Activated CD8-positive, alpha-beta memory T cell treated with anti-CD3 and anti-CD28 coated beads, Interleukin-2, amount 50 U/mL, for 1 hour (primary cell): ENCODE results near the gene PDE12.

Experiments used
- DNase-seq: peaks from one replicate; pipeline ENCODE4 v3.0.0-alpha.2; 2020; ENCODE audit errors: extremely low read depth

PDE12 gene

GRCh38 chr3:57555738-57556458, at the start of gene PDE12:
Gene PDE12 (plus strand): TSS chr3:57556274. CDS start chr3:57556380, 106 bp downstream.
- DNase-seq: peak; percentile 67

DNA sequence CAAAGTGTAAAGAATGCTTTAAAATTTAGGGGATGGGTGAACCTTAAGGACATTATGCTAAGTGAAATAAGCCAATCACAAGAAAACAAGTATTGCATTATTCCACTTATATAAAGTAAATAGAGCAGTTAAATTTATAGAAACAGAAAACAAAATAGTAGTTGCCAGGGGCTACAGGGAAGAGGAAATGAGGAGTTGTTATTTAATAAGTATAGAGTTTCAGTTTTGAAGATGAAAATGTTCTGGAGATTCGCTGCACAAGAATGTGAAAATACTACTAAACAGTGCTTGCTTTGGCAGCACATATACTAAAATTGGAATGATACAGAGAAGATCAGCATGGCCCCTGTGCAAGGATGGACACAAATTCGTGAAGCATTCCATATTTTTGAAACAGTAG, 43.9 kb upstream of the PDE12 start:
- DNase-seq: no peak

- DNase-seq: no peak
Observed at GRCh38 chr3:57518276-57518915, 37.7 kb upstream of the PDE12 start.

DNA sequence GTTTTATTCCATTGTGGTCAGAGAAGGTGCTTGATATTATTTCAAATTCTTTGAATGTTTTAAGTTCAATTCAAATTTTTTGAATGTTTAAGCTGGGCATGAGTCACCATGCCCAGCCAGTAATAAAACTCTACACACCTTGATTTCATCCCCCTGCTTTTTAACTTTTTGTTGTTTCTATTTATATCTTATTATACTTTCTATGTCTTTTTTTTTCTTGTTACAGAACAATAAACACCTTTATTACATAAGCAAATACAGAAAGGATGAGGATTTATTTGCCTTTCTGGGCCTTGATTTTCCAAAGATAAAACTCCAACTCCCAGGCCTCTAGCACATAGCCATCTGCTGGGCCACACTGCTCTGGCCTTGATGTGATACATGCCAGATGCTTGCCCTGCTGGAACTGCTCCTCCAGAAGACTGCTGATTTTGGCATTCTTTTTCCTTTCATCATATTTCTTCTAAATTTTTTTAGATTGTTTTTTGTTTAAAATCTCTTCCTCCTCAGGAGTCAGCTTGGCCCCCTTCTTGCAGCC, 25.9 kb upstream of the PDE12 start:
- DNase-seq: no peak

DNA sequence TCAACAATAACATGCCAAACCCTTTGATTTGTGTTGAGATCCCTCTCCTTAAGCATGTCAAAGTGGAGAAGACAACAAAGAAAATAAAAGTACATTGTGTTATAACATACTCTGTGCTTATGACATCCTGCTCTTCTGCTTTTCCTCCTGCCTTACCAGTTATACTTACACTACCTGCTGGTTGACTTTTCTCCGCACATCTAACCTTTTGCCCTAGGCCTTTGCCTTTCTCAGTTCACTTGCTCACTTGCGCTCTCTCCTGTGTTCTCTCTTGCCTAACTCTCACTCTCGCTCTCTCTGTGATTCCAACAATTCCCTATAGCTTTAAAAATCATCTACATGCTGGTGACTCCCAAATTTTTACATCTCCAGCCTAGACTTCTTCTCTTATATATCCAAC, 17.6 kb upstream of the PDE12 start:
- DNase-seq: no peak

DNA sequence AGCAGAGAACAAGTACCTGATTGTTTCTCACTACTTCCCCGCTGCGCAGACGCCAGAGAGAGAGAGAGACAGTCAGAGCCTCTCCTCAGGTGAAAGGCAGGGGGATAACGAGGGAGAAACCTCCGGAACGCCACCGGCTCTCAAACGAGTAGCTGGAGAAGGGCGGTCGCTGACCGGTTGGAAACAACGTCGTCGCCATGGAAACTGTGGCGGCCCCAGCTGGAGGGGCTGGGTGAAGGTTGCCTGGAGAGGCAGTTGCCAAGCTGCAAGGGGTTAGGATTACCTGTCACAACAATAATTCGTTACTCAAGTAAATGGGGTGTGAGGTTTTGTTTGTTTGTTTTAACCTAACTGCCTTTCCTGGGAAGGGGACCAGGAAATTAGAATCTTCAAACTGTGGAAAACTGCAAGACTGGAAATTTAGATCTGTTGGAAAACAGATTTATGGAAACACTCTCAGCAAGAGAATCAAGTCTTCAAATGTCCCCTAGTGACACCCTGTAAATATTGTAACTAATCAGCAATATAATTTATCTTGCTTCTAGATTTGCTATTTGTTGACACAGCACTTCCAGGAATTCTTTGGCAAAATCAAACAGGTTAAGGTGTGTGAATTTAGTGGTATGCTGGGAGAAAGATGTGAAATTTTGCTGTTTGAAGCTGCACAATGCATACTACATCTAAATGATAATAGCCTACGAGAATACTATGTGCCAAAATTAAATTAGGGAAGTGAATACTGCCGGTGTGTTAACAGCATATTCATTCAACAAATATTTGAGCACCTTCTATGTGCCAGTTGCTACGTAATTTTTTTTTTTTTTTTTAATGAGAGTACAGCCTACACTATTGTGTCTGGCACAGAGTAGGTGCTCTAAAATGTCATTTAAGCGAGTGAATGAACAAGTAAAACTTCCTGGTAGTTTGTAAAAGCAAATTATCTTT, 11.6 kb upstream of the PDE12 start, which contains the start of gene DNAH12:
TSS of gene DNAH12 (minus strand) at position 164 of the 945 bp plus-strand sequence. CDS start 1,474 bp downstream, outside the sequence.
- DNase-seq: no peak

DNA sequence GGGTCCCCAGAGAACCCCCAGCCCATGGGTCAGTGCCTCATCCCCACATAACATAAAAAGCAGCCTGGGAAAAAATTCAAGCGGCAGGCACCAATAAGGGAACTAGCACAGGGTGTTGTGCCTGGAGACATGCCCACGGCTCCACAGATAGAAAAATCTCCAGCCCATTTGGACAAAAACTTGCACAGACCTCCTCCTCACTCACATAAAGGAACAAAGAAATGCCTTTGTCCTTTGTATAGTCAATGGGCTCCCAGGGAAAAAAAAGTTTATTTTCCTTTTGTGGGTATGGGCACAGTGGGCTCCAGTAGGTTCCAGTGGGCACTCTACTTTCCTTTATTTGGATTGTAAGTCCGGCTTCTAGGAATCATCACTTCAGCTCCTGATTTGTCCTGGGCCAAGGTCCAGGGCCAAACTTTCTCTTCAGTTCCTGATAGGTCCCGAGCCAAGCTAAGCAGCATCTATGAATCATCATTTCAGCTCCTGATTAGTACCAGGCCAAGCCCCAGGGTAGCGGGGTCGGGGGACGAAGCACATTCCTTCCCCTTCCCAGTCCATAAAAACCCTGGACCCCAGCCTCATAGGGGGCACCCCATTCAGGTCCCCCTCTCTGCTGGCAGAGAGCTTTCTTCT, 10.3 kb upstream of the PDE12 start:
- no peak for DNase-seq

- no peak for DNase-seq
Observed at GRCh38 chr3:57546616-57547015, 9.5 kb upstream of the PDE12 start.

GRCh38 chr3:57555306-57555705, 768 bp upstream of the PDE12 start:
- no peak for DNase-seq

DNA sequence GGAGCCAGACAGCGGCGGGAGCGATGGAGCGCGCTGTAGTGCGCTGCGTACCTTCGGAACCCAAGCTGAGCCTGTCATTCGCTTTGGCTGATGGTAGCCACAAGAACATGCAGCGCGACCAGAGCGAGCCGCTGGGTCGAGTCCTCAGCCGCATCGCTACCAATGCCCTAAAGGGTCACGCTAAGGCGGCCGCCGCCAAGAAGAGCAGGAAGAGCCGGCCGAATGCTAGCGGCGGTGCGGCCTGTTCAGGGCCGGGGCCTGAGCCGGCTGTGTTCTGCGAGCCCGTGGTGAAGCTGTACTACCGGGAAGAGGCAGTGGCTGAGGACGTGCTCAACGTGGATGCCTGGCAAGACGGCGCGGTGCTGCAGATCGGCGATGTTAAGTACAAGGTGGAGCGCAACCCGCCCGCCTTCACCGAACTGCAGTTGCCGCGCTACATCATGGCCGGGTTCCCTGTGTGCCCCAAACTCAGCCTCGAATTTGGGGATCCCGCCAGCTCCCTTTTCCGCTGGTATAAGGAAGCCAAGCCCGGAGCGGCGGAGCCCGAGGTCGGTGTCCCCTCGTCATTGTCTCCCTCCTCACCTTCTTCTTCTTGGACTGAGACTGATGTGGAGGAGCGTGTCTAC, 498 bp downstream of the PDE12 start:
- no peak for DNase-seq

GRCh38 chr3:57557085-57557537, 1.0 kb downstream of the PDE12 start:
- DNase-seq: no peak

DNA sequence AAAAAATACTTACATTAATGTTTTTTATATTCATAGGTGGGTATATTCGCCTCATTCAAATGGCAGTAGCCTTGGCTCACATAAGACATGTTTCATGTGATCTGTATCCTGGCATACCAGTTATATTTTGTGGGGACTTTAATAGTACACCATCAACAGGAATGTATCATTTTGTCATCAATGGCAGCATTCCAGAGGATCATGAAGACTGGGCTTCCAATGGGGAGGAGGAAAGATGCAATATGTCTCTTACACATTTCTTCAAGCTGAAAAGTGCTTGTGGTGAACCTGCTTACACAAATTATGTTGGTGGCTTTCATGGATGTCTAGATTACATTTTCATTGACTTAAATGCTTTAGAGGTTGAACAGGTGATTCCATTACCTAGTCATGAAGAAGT, 3.5 kb downstream of the PDE12 start:
- DNase-seq: no peak

DNA sequence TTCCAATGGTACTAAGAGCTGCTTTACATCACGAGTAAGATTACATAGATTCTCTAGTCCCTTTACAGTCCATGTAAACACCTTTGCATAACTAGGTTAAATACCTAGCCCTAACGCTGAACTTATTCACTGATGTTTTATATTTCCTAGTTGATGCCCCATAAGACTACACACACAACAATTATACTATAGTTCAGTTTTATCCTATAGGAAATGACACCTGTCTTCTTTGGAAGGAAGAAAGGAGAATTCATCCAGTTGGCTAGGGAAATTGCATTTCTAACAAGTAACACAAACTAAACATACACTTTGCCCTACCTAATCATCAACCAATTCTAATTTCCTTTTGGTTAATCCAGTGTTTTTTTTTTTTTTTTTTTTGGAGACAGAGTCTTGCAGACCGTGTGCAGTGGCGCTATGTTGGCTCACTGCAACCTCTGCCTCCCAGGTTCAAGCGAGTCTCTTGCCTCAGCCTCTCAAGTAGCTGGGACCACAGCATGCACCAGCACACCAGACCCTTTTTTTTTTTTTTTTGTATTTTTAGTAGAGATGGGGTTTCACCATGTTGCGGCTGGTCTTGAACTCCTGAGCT, 13.9 kb downstream of the PDE12 start:
- no peak for DNase-seq

- no peak for DNase-seq
Observed at GRCh38 chr3:57570878-57571277, 14.8 kb downstream of the PDE12 start.

- DNase-seq: no peak
Observed at GRCh38 chr3:57572096-57572495, 16.0 kb downstream of the PDE12 start.

DNA sequence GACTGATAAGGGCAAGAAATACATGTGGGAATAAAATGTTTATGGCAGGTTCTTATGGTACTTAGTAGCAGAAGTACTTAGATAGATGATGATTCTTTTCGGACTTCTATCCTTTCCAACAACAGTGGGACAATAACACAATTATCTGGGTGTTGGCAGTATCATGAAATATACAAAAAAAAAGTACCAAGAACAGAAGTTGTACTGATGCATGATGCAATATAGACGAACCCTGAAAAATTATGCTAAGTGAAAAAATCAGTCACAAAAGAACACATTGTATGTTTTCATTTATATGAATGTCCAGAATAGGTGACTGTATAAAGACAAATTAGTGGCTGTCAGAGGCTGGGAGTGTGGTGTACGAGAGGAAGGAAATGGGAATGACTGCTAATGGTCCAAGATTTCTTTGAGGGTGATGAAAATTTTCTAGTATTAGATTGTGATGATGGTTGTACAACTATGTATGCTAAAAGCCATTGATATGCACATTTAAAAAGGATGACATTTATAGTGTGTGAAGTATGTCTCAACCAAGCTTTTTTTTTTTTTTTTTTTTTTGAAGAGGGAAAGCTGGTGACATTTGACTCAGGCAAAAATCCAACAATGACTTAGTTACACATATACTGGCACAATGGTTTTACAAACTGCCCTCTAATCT, 20.0 kb downstream of the PDE12 start:
- DNase-seq: no peak

GRCh38 chr3:57577801-57578200, 21.7 kb downstream of the PDE12 start:
- DNase-seq: no peak

- no peak for DNase-seq
Observed at GRCh38 chr3:57582474-57583168, 26.5 kb downstream of the PDE12 start.

DNA sequence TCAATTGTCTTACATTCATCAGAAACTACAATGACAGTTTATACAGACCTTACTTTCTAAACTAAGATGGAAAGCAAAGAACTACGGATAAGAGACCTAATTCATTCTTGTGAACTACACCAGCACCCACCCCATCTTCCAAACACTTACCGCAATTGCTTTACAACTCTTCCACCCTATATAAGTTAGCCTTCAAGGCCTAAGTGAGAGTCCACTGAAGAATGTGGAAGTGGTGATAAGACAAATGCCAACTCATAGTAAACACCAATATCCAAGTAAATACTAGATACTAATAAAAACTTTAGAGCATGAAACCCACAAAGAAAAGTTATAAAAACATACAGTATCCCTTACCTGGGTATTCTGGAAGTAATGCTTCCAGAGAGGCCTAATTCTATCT, 27.5 kb downstream of the PDE12 start:
- DNase-seq: no peak
